Measurements from ENCODE around the gene DIAPH1.

DIAPH1 gene

DNA sequence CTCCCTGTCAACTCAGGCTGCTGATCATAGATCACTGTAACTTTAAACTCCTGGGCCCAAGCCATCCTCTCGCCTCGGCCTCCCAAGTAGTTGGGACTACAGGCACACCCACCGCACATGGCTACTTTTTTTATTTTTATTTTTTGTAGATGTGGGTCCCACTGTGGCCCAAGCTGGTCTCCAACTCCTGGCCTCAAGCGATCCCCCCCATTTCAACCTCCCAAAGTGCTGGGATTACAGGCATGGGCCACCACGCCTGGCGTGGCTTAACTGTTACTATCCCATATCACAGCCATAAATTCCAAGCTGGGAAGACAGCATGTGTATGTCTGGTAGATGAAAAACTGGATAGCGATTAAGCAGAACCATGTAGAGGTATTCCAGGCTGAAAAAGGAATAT lies 16.8 kb upstream of the DIAPH1 start:
- H3K4me3 ChIP-seq (ENCODE audit: low read depth, low read length) = peak overlapping the region; percentile 97
- TF ChIP-seq, protein P1, sequence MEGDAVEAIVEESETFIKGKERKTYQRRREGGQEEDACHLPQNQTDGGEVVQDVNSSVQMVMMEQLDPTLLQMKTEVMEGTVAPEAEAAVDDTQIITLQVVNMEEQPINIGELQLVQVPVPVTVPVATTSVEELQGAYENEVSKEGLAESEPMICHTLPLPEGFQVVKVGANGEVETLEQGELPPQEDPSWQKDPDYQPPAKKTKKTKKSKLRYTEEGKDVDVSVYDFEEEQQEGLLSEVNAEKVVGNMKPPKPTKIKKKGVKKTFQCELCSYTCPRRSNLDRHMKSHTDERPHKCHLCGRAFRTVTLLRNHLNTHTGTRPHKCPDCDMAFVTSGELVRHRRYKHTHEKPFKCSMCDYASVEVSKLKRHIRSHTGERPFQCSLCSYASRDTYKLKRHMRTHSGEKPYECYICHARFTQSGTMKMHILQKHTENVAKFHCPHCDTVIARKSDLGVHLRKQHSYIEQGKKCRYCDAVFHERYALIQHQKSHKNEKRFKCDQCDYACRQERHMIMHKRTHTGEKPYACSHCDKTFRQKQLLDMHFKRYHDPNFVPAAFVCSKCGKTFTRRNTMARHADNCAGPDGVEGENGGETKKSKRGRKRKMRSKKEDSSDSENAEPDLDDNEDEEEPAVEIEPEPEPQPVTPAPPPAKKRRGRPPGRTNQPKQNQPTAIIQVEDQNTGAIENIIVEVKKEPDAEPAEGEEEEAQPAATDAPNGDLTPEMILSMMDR (IDR thresholded peaks at IDR 0.05; ENCODE audit: low read depth, low read length) = no peak

DNA sequence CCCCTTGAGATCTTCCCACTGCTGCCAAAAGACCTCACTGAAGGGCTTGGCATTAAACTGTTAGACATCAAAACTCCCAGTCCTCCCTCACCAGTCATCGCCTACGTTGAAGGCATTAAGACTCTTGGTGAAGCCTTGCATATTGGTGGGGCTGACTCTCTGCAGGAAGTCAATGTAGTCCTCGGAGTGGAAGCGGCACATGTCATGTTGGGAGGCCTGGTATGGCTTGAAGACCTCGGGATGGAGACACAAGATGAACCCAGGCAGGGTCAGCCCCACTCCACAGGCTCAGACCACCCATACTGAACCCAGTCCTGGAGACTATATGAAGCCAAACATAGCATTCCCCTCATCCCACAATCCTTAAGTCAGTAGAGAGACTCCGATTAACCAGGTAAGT lies 15.9 kb upstream of the DIAPH1 start:
- no peak overlapping the region for H3K4me3 ChIP-seq (ENCODE audit: low read depth, low read length)
- TF ChIP-seq, protein P1 (IDR thresholded peaks at IDR 0.05; ENCODE audit: low read depth, low read length) = no peak

DNA sequence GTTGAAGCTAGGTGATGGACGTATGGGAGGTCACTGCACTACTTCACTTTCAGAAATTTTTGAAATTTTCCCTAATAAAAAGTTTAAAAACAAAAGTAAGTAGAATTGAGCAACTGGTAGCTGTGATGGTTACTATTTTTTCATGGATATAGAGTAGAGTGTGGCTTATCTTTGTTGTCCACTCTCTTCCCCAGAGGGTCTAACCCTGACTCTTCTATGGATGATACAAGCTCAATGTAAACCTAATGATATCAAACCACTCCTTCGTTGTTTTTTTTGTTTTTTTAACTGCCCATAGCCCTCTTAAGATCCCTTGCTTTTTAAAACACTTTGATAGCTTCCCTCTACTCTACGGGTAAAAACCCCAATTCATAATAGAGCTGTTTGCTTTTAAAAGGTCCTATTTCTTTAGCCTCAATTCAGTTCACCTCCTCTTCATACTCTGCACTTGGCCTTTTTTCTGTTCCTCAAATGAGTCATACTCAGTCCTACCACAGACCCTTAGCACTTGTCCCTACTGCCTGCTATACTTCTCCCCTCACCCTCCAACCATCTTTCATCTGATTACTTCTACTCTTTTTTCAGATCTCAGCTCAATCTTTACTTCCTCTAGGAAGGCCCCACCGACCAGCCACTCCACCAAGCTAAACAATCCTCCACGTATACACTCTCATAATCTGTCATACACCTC lies 15.2 kb upstream of the DIAPH1 start:
- TF ChIP-seq, protein P1 (IDR thresholded peaks at IDR 0.05; ENCODE audit: low read depth, low read length) = no peak
- no peak overlapping the region for H3K4me3 ChIP-seq (ENCODE audit: low read depth, low read length)

DNA sequence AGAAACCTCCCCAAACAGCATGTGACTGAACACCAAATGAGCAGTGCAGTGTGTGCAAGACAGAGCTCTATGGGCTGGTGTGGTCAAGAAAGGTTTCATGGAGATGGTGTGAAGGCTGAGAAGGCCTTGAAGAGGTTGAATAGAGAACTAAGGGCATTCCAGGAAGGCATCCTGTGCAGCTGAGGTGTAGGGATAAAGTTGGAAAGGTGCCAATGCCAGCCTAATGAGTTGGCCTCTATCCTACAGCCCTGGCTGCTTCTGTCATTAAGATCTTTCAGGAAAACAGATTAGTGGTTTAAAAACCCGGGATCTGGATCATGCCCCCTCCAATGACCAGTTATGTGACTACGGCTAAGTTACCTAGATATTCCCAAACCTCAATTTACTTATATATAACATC lies 13.8 kb upstream of the DIAPH1 start:
- TF ChIP-seq, protein P1 (IDR thresholded peaks at IDR 0.05; ENCODE audit: low read depth, low read length) = no peak
- H3K4me3 ChIP-seq (ENCODE audit: low read depth, low read length) = no peak overlapping the region

DNA sequence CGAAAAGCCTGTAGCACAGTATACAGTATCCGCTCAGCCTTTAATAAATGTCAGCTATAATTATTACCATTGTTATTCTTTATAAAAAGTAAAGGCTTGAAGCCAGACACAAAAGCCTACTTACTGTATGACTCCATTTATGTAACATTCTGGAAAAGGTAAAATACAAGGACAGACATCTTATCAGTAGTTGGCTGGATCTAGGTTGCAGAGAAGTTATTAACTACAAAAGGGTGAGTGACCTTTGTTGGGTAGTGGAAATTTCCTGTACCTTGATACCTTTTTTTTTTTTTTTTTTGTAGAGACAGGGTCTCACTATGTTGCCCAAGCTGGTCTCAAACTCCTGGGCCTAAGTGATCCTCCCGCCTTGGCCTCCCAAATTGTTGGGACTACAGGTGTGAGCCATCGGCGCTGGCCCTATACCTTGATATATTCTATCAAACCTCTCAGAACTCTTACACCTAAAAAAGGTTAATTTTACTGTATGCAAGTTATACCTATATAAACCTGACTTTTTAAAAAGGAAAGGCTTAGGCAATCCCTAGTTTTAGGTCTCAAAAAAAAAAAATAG lies 11.9 kb upstream of the DIAPH1 start:
- TF ChIP-seq, protein P1 (IDR thresholded peaks at IDR 0.05; ENCODE audit: low read depth, low read length) = no peak
- H3K4me3 ChIP-seq (ENCODE audit: low read depth, low read length) = no peak overlapping the region

DNA sequence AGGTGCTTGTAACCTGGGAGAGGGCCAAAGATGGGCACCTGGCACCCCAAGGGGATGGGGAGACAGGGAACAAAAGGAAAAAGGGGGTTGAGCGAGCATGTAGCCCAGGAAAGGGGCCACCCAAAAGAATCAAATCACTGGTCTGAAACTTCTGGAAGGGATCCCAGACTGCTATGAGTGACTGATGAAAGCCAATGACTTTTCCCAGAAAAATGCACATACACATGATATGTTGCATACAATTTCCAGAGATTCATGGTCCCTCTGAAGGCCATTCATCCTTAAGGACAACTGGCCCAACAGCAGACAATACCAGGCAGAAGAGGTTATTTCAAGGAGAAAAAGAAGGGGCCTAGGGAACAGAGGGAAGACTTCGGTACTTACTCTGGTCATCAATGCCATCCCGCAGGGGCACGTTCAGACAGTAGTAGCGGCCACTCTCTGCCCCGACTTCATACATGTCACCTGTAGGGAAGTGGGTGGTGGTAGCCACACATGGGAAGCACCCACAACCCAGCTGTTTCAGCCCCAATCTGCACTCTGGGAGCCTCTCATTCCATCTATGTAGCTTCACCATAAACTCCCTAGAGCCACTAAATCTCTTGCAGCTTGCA lies 9.5 kb upstream of the DIAPH1 start:
- TF ChIP-seq, protein P1 (IDR thresholded peaks at IDR 0.05; ENCODE audit: low read depth, low read length) = no peak
- no peak overlapping the region for H3K4me3 ChIP-seq (ENCODE audit: low read depth, low read length)

DNA sequence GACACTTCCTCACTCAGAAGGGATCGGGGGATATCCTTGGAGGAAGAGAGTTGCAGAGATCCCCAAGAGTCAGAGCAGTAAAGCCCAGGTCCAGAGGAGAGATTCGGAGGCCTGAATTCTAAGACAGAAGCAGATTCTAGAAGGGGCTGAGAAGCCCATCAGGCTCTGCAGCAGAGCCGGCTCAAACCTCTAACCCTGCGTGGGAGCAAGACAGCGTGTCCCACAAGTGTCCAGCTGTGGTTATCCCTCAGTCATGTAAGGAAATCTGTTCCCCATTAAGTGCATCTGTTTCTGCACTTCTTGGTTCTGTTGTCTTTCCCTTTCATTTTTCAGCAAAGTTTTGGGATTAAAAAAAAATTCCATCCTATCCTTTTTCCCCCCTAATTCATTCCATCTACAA lies 4.8 kb upstream of the DIAPH1 start:
- H3K4me3 ChIP-seq (ENCODE audit: low read depth, low read length) = no peak overlapping the region
- TF ChIP-seq, protein P1 (IDR thresholded peaks at IDR 0.05; ENCODE audit: low read depth, low read length) = no peak
